Nephron progenitor cell (in vitro differentiated cells): ENCODE results near the gene C1orf35.

Experiments used
- DNase-seq: peaks from one replicate; pipeline ENCODE4 v3.0.0; 2021
- H3K27ac Mint-ChIP-seq: 2 replicates; pipeline ENCODE4 v1.8.0; 2021; ENCODE audit warnings: mild to moderate bottlenecking, moderate library complexity, mixed read lengths
- H3K27me3 Mint-ChIP-seq: 2 replicates; pipeline ENCODE4 v1.8.0; 2021; ENCODE audit warnings: mild to moderate bottlenecking, low read depth, mixed read lengths; ENCODE audit not compliant: poor library complexity
- H3K36me3 Mint-ChIP-seq: 2 replicates; pipeline ENCODE4 v1.8.0; 2021; ENCODE audit warnings: low read depth, mixed read lengths
- H3K4me1 Mint-ChIP-seq: 2 replicates; pipeline ENCODE4 v1.8.0; 2021; ENCODE audit warnings: mixed read lengths
- H3K4me3 Mint-ChIP-seq: 2 replicates; pipeline ENCODE4 v1.8.0; 2021; ENCODE audit warnings: mild to moderate bottlenecking, moderate library complexity, mixed read lengths
- H3K9me3 Mint-ChIP-seq: 2 replicates; pipeline ENCODE4 v1.8.0; 2021; ENCODE audit warnings: mild to moderate bottlenecking, moderate library complexity, mixed read lengths
- TF ChIP-seq, protein P1 (sequence below): fragments of 200-600 bp; sonication (generic); IDR thresholded peaks from 2 replicates; pipeline ENCODE4 v1.5.0; 2021; ENCODE audit warnings: antibody characterized with exemption

The C1orf35 gene

GRCh38 chr1:228147151-228147693 lies 44.1 kb upstream of the C1orf35 start:
- no peak overlapping the region for H3K27ac Mint-ChIP-seq
- H3K27me3 Mint-ChIP-seq: peaks cover 3% of the 10 kb centered on the region
- DNase-seq: no peak
- H3K4me3 Mint-ChIP-seq: no peak overlapping the region
- no peaks in the 10 kb centered on the region for H3K36me3 Mint-ChIP-seq
- TF ChIP-seq, protein P1, sequence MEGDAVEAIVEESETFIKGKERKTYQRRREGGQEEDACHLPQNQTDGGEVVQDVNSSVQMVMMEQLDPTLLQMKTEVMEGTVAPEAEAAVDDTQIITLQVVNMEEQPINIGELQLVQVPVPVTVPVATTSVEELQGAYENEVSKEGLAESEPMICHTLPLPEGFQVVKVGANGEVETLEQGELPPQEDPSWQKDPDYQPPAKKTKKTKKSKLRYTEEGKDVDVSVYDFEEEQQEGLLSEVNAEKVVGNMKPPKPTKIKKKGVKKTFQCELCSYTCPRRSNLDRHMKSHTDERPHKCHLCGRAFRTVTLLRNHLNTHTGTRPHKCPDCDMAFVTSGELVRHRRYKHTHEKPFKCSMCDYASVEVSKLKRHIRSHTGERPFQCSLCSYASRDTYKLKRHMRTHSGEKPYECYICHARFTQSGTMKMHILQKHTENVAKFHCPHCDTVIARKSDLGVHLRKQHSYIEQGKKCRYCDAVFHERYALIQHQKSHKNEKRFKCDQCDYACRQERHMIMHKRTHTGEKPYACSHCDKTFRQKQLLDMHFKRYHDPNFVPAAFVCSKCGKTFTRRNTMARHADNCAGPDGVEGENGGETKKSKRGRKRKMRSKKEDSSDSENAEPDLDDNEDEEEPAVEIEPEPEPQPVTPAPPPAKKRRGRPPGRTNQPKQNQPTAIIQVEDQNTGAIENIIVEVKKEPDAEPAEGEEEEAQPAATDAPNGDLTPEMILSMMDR: no peak
- H3K4me1 Mint-ChIP-seq: peaks cover 20% of the 10 kb centered on the region
- H3K9me3 Mint-ChIP-seq: no peaks in the 10 kb centered on the region

- no peak for DNase-seq
- Mint-ChIP-seq H3K4me1 (peaks cover 20% of the 10 kb centered on the region), H3K27me3 (peaks cover 3% of the 10 kb centered on the region), H3K27ac (no peak overlapping the region), H3K9me3 (no peaks in the 10 kb centered on the region), H3K36me3 (no peaks in the 10 kb centered on the region), H3K4me3 (no peak overlapping the region)
- TF ChIP-seq, protein P1: no peak
Measured at GRCh38 chr1:228146417-228147150, 43.5 kb upstream of the C1orf35 start.

DNA sequence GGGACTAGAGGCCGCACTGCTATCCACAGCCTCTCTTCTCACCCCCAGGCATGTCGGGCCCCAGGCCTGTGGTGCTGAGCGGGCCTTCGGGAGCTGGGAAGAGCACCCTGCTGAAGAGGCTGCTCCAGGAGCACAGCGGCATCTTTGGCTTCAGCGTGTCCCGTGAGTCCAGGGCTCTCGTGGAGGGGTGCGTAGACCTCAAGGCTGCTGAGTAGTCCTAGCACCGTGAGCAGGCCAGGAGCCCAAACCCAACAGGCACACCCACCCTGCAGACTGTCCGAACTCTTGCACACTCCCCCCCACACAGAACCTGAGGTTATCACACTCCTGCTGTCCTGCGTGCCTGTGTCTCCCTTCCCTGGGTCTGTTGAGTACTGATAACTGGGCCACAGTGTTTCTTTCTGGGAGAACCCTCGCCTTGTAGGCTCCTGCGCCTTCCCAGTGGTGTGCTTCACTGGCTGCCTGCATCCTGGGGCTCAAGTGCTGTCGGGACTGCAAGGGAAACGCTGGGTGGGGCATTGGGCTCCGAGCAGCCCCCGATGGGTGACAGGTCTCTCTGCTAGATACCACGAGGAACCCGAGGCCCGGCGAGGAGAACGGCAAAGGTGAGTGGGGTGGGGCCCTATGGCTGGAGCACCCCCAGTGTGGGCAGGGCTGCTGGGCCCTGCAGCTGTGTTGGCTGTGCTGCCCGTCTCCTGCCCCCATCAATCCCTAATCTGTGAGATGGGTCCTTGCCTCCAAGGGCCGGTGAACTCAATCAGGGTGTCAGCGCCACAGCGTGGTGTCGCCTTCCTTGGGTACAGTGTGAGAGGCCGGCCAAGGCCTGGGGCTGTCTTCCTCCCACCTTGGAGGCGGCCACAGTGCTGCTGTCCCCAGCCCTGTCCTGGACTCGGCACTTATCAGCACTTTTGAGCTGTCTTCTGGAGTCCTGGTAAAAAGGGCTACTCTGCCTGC lies 42.6 kb upstream of the C1orf35 start:
- Mint-ChIP-seq H3K36me3 (no peaks in the 10 kb centered on the region), H3K4me1 (peaks cover 25% of the 10 kb centered on the region), H3K4me3 (no peak overlapping the region), H3K9me3 (no peaks in the 10 kb centered on the region), H3K27me3 (peaks cover 3% of the 10 kb centered on the region), H3K27ac (no peak overlapping the region)
- no peak for DNase-seq
- TF ChIP-seq, protein P1: no peak

DNA sequence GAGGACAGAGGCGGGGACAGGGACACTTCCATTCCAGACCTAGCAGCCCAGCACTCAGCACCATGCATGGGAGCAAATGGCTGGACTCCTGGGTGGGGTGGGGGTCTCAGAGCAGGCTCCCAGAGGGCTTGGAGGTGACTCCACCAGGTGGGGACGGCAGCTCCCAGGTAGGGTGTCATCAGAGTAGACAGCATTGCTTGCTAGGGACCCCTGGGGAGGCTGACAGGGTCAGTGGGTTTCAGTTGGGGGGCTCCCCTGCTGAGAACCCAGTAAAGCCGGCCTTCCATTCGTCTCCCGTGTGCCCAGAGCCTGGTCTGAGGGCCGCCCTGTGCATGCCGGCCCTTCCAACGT lies 41.8 kb upstream of the C1orf35 start:
- H3K9me3 Mint-ChIP-seq: no peaks in the 10 kb centered on the region
- no peak overlapping the region for H3K4me3 Mint-ChIP-seq
- peaks cover 3% of the 10 kb centered on the region for H3K27me3 Mint-ChIP-seq
- DNase-seq: no peak
- H3K27ac Mint-ChIP-seq: no peak overlapping the region
- H3K4me1 Mint-ChIP-seq: peaks cover 25% of the 10 kb centered on the region
- no peaks in the 10 kb centered on the region for H3K36me3 Mint-ChIP-seq
- TF ChIP-seq, protein P1: no peak

DNA sequence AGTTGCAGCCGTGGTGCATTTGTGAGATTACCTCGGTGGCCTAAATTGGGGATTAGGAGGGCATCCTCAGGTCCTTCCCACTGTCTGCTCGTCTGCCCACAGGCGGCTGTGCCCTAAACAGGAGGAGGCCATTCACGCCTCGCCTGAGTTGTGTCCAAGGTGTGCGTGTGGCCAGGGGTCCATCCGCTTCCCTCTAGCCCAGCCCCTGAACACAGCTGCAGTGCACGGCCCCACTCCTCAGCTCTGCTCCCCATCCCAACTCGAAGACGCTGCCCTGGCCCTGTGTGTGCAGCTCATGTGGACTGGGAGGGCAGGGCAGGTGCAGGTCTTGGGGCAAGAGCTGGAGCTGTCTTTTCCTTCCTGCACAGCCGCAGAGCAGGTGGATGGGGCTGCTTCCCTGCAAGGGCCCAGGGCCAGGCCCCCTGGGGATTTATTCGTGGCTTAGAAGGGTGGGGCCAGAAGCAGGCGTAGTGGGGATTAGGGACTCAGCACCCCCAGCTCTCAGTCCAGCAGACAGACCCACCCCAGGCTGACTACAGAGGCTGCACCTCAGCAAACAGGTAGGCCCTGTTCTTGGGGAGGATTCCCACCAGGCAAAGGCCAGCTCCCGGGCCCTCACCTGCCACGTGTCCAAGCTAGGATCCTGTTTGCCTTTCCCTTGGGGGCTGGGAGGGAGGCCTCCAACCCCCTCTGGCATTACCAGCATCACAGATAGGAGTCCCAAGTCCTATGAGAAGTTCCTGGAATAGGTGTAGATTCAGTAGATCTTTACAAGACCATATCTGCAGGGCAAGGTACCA lies 41.3 kb upstream of the C1orf35 start:
- peaks cover 7% of the 10 kb centered on the region for H3K27me3 Mint-ChIP-seq
- H3K9me3 Mint-ChIP-seq: no peaks in the 10 kb centered on the region
- DNase-seq: no peak
- H3K27ac Mint-ChIP-seq: peak overlapping the region; percentile 83
- peaks cover 21% of the 10 kb centered on the region for H3K4me1 Mint-ChIP-seq
- H3K4me3 Mint-ChIP-seq: peak overlapping the region; percentile 10
- H3K36me3 Mint-ChIP-seq: no peaks in the 10 kb centered on the region
- TF ChIP-seq, protein P1: no peak
